ENCODE results near the gene DLX2.

GRCh38 chr2:172137943-172138342 lies 35.2 kb upstream of the DLX2 start:
- TF ChIP-seq CTCF (IDR thresholded peaks at IDR 0.05; ENCODE audit: poor library complexity), result no peak
- no peak for TF ChIP-seq EZH2 (IDR thresholded peaks at IDR 0.05; ENCODE audit: borderline replicate concordance)
